Measurements from ENCODE around the gene TNS4. TPM values are rescaled to one million over a fixed set of nuclear protein-coding genes. Genes with fewer than 3 reads are reported as not detected.

Gene TNS4
- total RNA-seq, 1 experiment from 2014 or later = 0.14 TPM

DNA sequence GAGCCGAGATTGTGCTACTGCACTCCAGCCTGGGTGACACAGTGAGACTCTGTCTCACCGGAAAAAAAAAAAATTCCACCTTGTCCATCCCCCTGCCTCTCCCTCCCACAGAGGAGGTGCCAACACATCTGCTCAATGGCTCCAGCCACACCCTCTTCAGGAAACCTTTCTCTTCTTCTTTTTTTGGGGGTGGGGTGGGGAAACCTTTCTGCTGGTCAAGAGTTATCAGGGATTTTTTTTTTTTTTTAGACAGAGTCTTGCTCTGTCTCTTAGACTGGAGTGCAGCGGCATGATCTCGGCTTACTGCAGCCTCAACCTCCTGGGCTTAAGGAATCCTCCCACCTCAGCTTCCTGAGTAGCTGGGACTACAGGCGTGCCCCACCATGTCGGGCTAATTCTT, 18.7 kb downstream of the TNS4 start:
- H3K4me3 ChIP-seq (ENCODE audit: insufficient read depth, low read depth, low read length) = no peak overlapping the region
- no peaks in the 10 kb centered on the region for H3K27me3 ChIP-seq (ENCODE audit: control insufficient read depth, insufficient read depth, low read length)
- DNase-seq = no peak
- H3K36me3 ChIP-seq (replicated peaks; ENCODE audit: control insufficient read depth, insufficient read depth, low read length) = no peaks in the 10 kb centered on the region

GRCh38 chr17:40481106-40481505, 20.3 kb downstream of the TNS4 start:
- Histone ChIP-seq H3K27me3 (ENCODE audit: control insufficient read depth, insufficient read depth, low read length) (no peaks in the 10 kb centered on the region), H3K4me3 (ENCODE audit: insufficient read depth, low read depth, low read length) (no peak overlapping the region), H3K36me3 (replicated peaks; ENCODE audit: control insufficient read depth, insufficient read depth, low read length) (no peaks in the 10 kb centered on the region)
- DNase-seq = no peak

- Histone ChIP-seq H3K36me3 (replicated peaks; ENCODE audit: control insufficient read depth, insufficient read depth, low read length) (no peaks in the 10 kb centered on the region), H3K27me3 (ENCODE audit: control insufficient read depth, insufficient read depth, low read length) (no peaks in the 10 kb centered on the region), H3K4me3 (ENCODE audit: insufficient read depth, low read depth, low read length) (no peak overlapping the region)
- no peak for DNase-seq
Measured at GRCh38 chr17:40480501-40481003, 20.9 kb downstream of the TNS4 start.

DNA sequence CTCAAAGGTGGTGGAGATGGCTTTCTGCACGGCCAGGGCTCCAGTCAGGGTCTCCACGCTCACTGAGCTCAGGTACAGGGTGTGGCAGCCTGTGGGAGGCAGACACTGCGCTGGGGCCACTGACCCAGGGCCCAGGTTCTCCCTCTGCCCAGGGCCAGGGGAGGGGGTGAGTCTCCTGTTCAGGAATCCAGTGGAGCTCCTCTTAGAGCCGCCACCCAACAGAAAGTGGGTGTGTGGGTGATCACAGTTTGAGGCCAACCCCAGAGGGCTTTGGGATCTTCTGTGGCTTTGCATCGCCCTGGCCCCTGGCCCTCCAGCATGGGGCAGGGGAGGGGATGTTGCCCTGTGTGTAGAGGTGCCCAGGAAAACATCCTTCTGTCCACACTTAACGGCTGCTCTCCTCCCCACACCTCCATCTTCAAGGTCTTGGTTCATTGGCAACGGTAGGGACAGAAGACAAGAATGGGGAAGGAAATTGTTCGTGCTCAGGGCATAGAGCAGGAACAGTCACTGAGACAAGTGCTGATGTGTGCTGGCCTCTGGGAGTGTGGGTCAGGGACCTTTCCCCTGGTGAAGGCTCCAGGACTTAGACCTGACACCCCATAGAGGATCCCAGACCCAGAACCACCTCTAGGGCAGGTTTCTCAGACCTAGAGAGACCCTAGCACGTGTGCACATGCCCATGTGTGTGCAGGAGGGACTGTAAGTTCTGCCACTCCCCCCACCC, 21.5 kb downstream of the TNS4 start:
- no peak for DNase-seq
- no peak overlapping the region for H3K4me3 ChIP-seq (ENCODE audit: insufficient read depth, low read depth, low read length)
- H3K27me3 ChIP-seq (ENCODE audit: control insufficient read depth, insufficient read depth, low read length) = no peaks in the 10 kb centered on the region
- H3K36me3 ChIP-seq (replicated peaks; ENCODE audit: control insufficient read depth, insufficient read depth, low read length) = no peaks in the 10 kb centered on the region

DNA sequence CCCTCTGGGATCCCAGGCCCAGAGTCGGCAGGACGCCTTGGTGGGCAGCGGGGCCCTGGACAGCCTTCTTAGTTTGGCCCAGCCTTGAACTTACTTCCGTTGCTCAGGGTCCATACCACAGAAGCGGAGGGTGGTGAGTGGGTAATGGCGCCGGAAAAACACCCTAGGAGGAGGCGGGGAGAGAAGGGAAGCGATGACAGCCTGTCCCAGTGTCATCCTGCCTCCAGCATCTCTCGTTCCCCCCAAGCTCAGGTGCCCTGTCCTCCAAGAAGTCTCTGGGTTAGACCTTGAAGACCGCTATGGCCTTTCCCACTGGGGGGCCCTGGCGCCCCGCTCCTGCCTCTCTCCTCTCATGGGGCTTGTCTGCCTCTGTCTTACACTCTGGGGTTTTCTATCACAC, 22.9 kb downstream of the TNS4 start:
- Histone ChIP-seq H3K27me3 (ENCODE audit: control insufficient read depth, insufficient read depth, low read length) (no peaks in the 10 kb centered on the region), H3K36me3 (replicated peaks; ENCODE audit: control insufficient read depth, insufficient read depth, low read length) (no peaks in the 10 kb centered on the region), H3K4me3 (ENCODE audit: insufficient read depth, low read depth, low read length) (no peak overlapping the region)
- DNase-seq = no peak

- DNase-seq = no peak
- no peak overlapping the region for H3K4me3 ChIP-seq (ENCODE audit: insufficient read depth, low read depth, low read length)
Measured at GRCh38 chr17:40477796-40478195, 23.6 kb downstream of the TNS4 start.

DNA sequence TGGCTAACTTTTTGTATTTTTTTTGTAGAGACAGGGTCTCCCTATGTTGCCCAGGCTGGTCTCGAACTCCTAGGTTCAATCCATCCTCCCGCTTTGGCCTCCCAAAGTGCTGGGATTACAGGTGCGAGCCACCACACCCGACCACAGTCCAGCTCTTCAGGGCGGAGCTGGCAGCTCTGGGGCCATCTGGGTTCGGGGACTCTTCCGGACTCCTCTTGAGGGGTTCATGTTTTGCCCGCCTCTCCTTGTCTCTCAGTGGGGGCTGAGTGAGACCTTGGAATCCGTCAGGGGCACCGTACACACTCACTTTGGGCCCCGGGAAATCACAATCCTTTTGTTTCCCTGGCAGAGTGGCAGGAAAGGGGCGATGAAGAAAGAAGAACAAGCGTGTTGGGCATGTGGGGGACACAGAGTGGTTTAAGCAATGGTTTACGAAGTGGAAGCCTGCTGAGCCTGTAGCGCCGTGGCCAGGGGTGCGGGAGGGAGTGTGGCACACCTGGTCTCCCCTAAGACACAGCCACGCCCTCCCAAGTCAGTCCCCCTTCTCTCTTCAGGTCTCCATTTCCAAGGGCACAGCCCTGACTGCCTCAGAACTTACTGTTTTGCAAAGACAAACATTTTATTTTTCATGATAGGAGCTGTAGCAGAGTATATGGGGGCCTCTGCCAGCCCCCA, 26.1 kb downstream of the TNS4 start:
- no peak overlapping the region for H3K4me3 ChIP-seq (ENCODE audit: insufficient read depth, low read depth, low read length)
- no peak for DNase-seq
- H3K36me3 ChIP-seq (replicated peaks; ENCODE audit: control insufficient read depth, insufficient read depth, low read length) = no peaks in the 10 kb centered on the region

More at GRCh38 chr17:40477796-40478195, 23.6 kb downstream of the TNS4 start:
- Histone ChIP-seq H3K27me3 (ENCODE audit: control insufficient read depth, insufficient read depth, low read length) (no peaks in the 10 kb centered on the region), H3K36me3 (replicated peaks; ENCODE audit: control insufficient read depth, insufficient read depth, low read length) (no peaks in the 10 kb centered on the region)

GRCh38 chr17:40474419-40475002, 26.9 kb downstream of the TNS4 start:
- no peak for DNase-seq
- Histone ChIP-seq H3K27me3 (ENCODE audit: control insufficient read depth, insufficient read depth, low read length) (no peaks in the 10 kb centered on the region), H3K36me3 (replicated peaks; ENCODE audit: control insufficient read depth, insufficient read depth, low read length) (no peaks in the 10 kb centered on the region), H3K4me3 (ENCODE audit: insufficient read depth, low read depth, low read length) (no peak overlapping the region)

More for the DNA sequence above, 26.1 kb downstream of the TNS4 start:
- H3K27me3 ChIP-seq (ENCODE audit: control insufficient read depth, insufficient read depth, low read length) = no peaks in the 10 kb centered on the region

DNA sequence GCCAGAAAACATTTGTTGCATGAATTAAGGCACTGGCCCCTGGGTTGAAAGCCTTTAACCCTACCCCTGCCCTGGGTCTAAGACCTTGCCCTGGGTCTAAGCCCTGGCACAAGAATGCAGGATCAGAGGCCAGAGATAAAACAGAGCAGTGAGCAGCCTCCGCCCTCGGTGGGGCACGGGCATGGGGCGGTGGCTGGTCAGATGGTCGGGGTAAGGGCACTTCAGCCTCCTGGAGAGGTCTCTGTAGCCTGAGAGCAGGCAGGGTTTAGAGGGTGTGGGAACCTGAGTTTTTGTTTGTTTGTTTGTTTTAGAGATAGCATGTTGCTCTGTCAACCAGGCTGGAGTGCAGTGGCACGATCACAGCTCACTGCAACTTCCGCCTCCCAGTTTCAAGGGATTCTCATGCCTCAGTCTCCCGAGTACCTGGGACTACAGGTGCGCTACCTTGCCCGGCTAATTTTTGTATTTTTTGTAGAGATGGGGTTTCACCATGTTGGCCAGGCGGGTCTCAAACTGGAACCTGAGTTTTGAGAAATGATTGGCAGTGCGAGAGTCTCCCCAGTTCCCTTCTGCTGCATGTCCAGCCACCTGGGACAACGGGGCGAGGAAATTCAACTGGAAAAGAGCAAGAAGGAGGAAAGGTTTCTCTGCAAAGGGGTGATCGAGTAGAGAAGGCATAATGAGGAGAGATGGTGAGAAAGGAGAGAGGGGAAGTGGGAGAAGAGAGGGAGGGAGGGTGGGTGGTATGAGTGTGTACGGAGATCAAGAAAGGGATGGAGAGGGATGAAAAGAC, 27.7 kb downstream of the TNS4 start:
- no peak overlapping the region for H3K4me3 ChIP-seq (ENCODE audit: insufficient read depth, low read depth, low read length)
- no peak for DNase-seq
- H3K36me3 ChIP-seq (replicated peaks; ENCODE audit: control insufficient read depth, insufficient read depth, low read length) = no peaks in the 10 kb centered on the region
- no peaks in the 10 kb centered on the region for H3K27me3 ChIP-seq (ENCODE audit: control insufficient read depth, insufficient read depth, low read length)

GRCh38 chr17:40472733-40473452, 28.5 kb downstream of the TNS4 start:
- Histone ChIP-seq H3K36me3 (replicated peaks; ENCODE audit: control insufficient read depth, insufficient read depth, low read length) (no peaks in the 10 kb centered on the region), H3K27me3 (ENCODE audit: control insufficient read depth, insufficient read depth, low read length) (no peaks in the 10 kb centered on the region), H3K4me3 (ENCODE audit: insufficient read depth, low read depth, low read length) (no peak overlapping the region)
- DNase-seq = no peak

DNA sequence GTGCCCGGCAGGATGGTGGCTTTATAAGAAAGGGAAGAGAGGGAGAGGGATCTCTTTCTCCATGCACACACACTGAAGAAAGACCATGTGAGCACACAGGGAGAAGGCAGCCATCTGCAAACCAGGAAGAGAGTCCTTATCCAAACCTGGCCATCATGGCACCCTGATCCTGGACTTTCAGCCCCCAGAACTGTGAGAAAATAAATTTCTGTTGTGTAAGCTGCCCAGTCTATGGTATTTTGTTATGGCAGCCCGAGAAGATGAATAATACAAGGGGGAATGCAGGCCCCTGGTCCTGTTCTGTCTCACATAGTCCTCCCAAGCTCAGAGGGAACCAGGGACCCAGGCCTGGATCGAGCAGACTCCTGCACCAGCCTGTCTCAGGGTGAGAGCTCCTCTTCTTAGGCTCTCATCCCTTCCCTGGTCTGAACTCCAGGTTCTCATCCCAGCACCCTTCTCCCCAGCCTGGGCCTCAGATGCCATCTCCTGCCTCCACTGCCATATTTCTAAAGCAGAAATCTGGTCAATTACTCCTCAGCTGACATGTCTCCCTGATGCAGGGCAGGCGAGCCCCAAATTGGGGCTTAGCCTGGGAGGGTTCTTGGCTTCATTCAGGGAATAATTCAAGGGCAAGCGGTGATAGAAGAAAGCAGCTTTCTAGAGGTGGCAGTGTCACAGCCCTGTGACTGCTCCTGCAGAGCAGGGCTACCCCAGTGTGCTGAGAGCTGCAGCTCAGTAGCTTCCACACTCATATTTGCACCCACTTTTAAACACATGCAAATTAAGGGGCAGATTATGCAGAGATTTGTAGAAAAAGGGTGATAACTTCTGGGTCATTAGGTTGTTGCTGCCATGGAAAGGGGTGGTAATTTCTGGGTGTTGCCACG, 29.3 kb downstream of the TNS4 start:
- Histone ChIP-seq H3K36me3 (replicated peaks; ENCODE audit: control insufficient read depth, insufficient read depth, low read length) (no peaks in the 10 kb centered on the region), H3K4me3 (ENCODE audit: insufficient read depth, low read depth, low read length) (no peak overlapping the region), H3K27me3 (ENCODE audit: control insufficient read depth, insufficient read depth, low read length) (no peaks in the 10 kb centered on the region)
- DNase-seq = no peak

GRCh38 chr17:40470932-40471828, 30.2 kb downstream of the TNS4 start:
- Histone ChIP-seq H3K4me3 (ENCODE audit: insufficient read depth, low read depth, low read length) (no peak overlapping the region), H3K27me3 (ENCODE audit: control insufficient read depth, insufficient read depth, low read length) (no peaks in the 10 kb centered on the region), H3K36me3 (replicated peaks; ENCODE audit: control insufficient read depth, insufficient read depth, low read length) (no peaks in the 10 kb centered on the region)
- no peak for DNase-seq
